ENCODE measurements around the gene CAMKK1.
A peak's percentile ranks its signal among the peaks of the same experiment; 100 is the strongest.

The CAMKK1 gene

DNA sequence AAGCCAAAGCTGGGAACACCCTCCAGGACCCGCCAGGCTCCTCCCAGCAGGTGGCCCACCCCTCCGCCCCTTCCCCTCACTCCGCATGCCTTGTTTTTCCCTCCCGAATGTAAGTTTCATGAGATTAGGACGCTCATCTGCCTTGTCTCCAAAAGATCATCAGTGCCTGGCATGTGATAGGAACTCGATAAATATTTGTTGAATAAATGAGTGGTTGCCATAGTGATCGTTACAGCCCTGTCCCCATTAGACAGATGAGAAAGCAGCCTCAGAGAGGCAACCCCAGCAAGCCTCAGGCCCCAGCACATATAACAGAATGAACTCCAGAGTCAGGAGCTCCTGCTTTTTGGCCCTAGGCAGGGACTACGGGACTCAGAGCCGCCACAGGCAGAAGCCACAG lies 5.0 kb downstream of the CAMKK1 start:
- Histone ChIP-seq H3K9ac (peak overlapping the region in 10 of 11 experiments; percentile 39 to 75 (median 65); a peak in 20 of 22 replicates), H4K20me1 (peaks cover 0 to 27% (median 9%) of the 10 kb centered on the region in 11 experiments; a peak in 12 of 22 replicates), H3K9me3 (replicated peaks in 1 of 11) (no peaks in the 10 kb centered on the region), H3K4me1 (peaks cover 68 to 90% (median 78%) of the 10 kb centered on the region in 10 experiments), H3K27ac (peak overlapping the region in 10 of 11 experiments; percentile 57 to 90 (median 79); a peak in 19 of 22 replicates), H3K4me2 (peak overlapping the region; percentile 91 to 100 (median 99)), H3K4me3 (peak overlapping the region in 3 of 10 experiments; percentile 30 to 62 (median 54); a peak in 6 of 20 replicates), H3K27me3 (peaks cover 0 to 13% (median 9%) of the 10 kb centered on the region in 11 experiments; a peak in 7 of 22 replicates), H3K36me3 (peaks cover 0 to 22% (median 6%) of the 10 kb centered on the region in 11 experiments; a peak in 10 of 22 replicates)
- no peak for TF ChIP-seq Cebpa-rat (IDR thresholded peaks at IDR 0.05)

DNA sequence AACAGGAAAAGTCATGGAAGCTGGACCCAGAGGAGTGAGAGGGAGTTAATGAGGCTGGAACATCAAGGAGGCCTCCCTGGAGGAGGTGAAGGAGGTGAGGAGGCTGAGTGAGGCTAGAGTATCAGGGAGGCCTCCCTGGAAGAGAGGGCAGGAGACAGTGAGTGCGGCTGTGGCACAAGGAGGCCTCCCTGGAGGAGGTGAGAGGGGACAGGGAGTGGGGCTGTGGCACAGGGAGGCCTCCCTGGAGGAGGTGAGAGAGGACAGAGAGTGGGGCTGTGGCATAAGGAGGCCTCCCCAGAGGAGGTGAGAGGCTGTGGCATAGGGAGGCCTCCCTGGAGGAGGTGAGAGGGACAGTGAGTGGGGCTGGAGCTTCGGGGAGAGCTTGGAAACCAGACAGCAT lies 5.5 kb downstream of the CAMKK1 start:
- peak overlapping the region in 8 of 10 experiments; percentile 11 to 62 (median 42); a peak in 12 of 20 replicates for H3K4me3 ChIP-seq
- peaks cover 0 to 11% (median 8%) of the 10 kb centered on the region in 11 experiments; a peak in 7 of 22 replicates for H3K27me3 ChIP-seq
- no peaks in the 10 kb centered on the region for H3K9me3 ChIP-seq (replicated peaks in 1 of 11)
- no peak for TF ChIP-seq Cebpa-rat (IDR thresholded peaks at IDR 0.05)
- H3K9ac ChIP-seq: peak overlapping the region in 10 of 11 experiments; percentile 39 to 75 (median 65); a peak in 21 of 22 replicates
- peaks cover 0 to 27% (median 9%) of the 10 kb centered on the region in 11 experiments; a peak in 12 of 22 replicates for H4K20me1 ChIP-seq
- peaks cover 0 to 27% (median 6%) of the 10 kb centered on the region in 11 experiments; a peak in 10 of 22 replicates for H3K36me3 ChIP-seq
- H3K4me2 ChIP-seq: peak overlapping the region; percentile 91 to 100 (median 99)
- H3K4me1 ChIP-seq: peaks cover 67 to 90% (median 79%) of the 10 kb centered on the region in 10 experiments
- H3K27ac ChIP-seq: peak overlapping the region in 10 of 11 experiments; percentile 57 to 90 (median 79); a peak in 21 of 22 replicates

DNA sequence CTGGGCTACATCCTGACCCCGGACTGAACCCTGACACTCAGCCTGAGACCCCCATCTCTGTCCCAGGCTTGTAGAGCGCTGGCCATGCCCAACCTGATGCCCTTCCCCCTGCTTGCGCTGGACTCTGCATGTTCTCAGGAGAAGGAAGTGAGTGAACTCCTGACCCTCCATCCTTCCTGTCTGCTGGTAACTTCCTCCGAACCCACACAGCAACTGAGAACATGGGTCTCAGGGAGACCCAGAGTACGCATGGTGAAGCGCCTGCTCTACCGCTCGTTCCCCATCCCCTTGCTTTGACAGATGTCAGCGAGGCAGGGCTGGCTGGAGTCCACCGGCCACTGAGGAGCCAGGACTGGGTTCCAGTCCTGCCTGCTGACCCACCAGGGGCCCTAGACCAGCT lies 6.1 kb downstream of the CAMKK1 start:
- H3K27me3 ChIP-seq: peaks cover 0 to 5% (median 2%) of the 10 kb centered on the region in 11 experiments; a peak in 7 of 22 replicates
- TF ChIP-seq Cebpa-rat (IDR thresholded peaks at IDR 0.05): no peak
- H3K27ac ChIP-seq: peak overlapping the region in 10 of 11 experiments; percentile 57 to 90 (median 79); a peak in 21 of 22 replicates
- peak overlapping the region in 10 of 11 experiments; percentile 39 to 75 (median 65); a peak in 21 of 22 replicates for H3K9ac ChIP-seq
- peaks cover 61 to 84% (median 74%) of the 10 kb centered on the region in 10 experiments for H3K4me1 ChIP-seq
- peak overlapping the region; percentile 91 to 100 (median 99) for H3K4me2 ChIP-seq
- H3K36me3 ChIP-seq: peaks cover 0 to 30% (median 6%) of the 10 kb centered on the region in 11 experiments; a peak in 10 of 22 replicates
- H3K9me3 ChIP-seq (replicated peaks in 1 of 11): no peaks in the 10 kb centered on the region
- peak overlapping the region in 8 of 10 experiments; percentile 11 to 62 (median 42); a peak in 13 of 20 replicates for H3K4me3 ChIP-seq
- H4K20me1 ChIP-seq: peaks cover 0 to 24% (median 8%) of the 10 kb centered on the region in 11 experiments; a peak in 12 of 22 replicates

DNA sequence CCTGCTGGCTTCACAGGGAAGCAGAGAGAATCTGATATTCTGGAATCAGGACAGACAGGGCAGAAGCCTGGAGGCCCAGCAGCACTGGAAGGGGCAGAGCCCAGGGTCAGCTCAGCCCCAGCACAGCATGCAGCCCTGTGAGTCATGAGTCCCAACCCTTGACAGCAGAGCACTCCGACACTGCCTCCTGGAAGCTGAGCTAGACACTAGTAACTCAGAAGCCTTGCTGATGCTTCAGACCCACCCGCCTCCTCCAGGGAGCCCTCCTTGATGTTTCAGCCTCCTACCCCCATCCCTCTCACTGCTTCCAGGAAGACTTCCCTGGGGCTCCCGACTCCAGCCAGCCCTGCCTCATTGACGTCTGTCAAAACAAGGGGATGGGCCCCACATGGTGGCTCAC lies 6.9 kb downstream of the CAMKK1 start:
- peaks cover 0 to 30% (median 6%) of the 10 kb centered on the region in 11 experiments; a peak in 10 of 22 replicates for H3K36me3 ChIP-seq
- peak overlapping the region in 7 of 11 experiments; percentile 6 to 71 (median 58); a peak in 3 of 22 replicates for H3K9ac ChIP-seq
- no peak for TF ChIP-seq Cebpa-rat (IDR thresholded peaks at IDR 0.05)
- H3K4me3 ChIP-seq: no peak overlapping the region
- peak overlapping the region; percentile 91 to 100 (median 99) for H3K4me2 ChIP-seq
- H3K27ac ChIP-seq: peak overlapping the region in 8 of 11 experiments; percentile 73 to 90 (median 80); a peak in 14 of 22 replicates
- H3K9me3 ChIP-seq (replicated peaks in 1 of 11): no peaks in the 10 kb centered on the region
- peaks cover 53 to 76% (median 66%) of the 10 kb centered on the region in 10 experiments for H3K4me1 ChIP-seq
- no peaks in the 10 kb centered on the region for H3K27me3 ChIP-seq
- H4K20me1 ChIP-seq: peaks cover 0 to 16% (median 6%) of the 10 kb centered on the region in 11 experiments; a peak in 10 of 22 replicates

DNA sequence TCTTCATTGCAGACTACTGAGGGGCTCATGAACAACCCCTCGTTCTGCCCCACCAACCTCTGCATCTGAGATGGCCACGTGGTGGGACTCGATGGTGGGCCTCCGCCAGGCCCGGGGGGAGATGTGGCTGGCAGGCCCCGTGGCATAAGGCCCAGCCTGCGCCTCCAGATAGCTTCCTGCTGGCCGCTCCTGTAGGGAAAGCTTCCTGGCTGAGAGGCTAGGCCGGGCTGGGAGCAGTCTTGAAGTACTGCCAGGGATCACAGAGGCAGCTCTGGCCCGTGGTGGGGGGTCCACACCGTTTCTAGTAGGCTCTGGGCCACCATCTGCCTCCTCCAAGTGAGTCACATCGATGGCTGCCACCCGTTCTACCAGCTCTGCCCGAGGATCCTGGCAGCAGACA lies 7.6 kb downstream of the CAMKK1 start:
- peaks cover 0 to 30% (median 6%) of the 10 kb centered on the region in 11 experiments; a peak in 10 of 22 replicates for H3K36me3 ChIP-seq
- peak overlapping the region in 4 of 11 experiments; percentile 6 to 68 (median 12); a peak in 4 of 22 replicates for H3K9ac ChIP-seq
- H3K4me3 ChIP-seq: no peak overlapping the region
- no peaks in the 10 kb centered on the region for H3K9me3 ChIP-seq (replicated peaks in 1 of 11)
- peak overlapping the region in 7 of 11 experiments; percentile 32 to 90 (median 81); a peak in 10 of 22 replicates for H3K27ac ChIP-seq
- H3K27me3 ChIP-seq: no peaks in the 10 kb centered on the region
- peak overlapping the region in 7 of 11 experiments; percentile 91 to 100 (median 98); a peak in 13 of 22 replicates for H3K4me2 ChIP-seq
- peaks cover 46 to 69% (median 59%) of the 10 kb centered on the region in 10 experiments for H3K4me1 ChIP-seq
- peaks cover 0 to 9% (median 0%) of the 10 kb centered on the region in 11 experiments; a peak in 9 of 22 replicates for H4K20me1 ChIP-seq
- TF ChIP-seq Cebpa-rat (IDR thresholded peaks at IDR 0.05): no peak

DNA sequence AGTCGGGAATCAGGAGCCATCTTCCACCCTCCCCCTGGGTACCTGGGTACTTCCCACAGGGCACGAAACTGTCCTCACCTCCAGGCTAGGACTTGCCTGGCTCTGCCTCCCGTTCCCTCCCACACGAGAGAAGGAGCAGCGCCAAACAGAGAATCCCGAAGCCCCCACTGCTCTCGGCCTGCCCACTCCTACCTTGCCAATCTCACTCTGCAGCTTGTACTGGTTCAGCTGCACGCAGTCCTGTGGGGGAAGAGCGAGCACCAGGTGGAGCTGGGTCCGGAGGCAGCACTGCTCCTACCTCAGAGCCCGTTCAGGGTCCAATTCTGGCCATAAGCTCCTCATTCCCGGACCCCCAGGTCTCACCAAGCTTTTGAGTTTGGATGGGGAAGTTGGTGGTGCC lies 8.7 kb downstream of the CAMKK1 start:
- no peak for TF ChIP-seq Cebpa-rat (IDR thresholded peaks at IDR 0.05)
- H3K9me3 ChIP-seq (replicated peaks in 1 of 11): no peaks in the 10 kb centered on the region
- H3K36me3 ChIP-seq: peaks cover 0 to 30% (median 6%) of the 10 kb centered on the region in 11 experiments; a peak in 10 of 22 replicates
- H3K27ac ChIP-seq: 0 out of 22 replicates have a peak overlapping the region, but pooled peaks of 1 of the 11 experiments have one; percentile 3
- peaks cover 35 to 65% (median 54%) of the 10 kb centered on the region in 10 experiments for H3K4me1 ChIP-seq
- peaks cover 0 to under 1% (median 0%) of the 10 kb centered on the region in 11 experiments; a peak in 2 of 22 replicates for H4K20me1 ChIP-seq
- H3K9ac ChIP-seq: no peak overlapping the region
- H3K27me3 ChIP-seq: no peaks in the 10 kb centered on the region
- no peak overlapping the region for H3K4me3 ChIP-seq
- H3K4me2 ChIP-seq: peak overlapping the region in 2 of 11 experiments; percentile 7 to 99; a peak in 2 of 22 replicates

DNA sequence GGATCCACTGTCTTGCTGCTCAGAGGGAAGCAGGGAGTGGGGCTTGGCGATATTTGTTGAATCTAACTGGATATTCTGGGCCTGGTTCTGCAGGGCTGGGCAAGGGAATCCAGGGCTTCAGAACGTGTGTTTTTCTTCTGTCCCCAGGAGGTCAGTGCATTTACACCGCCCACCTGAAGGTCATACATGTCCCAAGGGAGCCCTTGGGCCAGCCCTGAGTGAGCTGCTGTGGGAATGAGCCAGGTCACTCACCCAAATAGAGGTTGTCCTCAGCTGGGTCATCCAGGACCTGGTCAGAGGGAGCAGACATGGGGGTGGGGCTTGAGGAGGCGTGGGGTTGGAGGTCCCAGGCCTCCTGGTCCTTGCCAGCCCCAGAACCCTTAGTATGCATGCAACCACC lies 10.6 kb downstream of the CAMKK1 start:
- H3K9me3 ChIP-seq (replicated peaks in 1 of 11): no peaks in the 10 kb centered on the region
- H3K27me3 ChIP-seq: no peaks in the 10 kb centered on the region
- no peak for TF ChIP-seq Cebpa-rat (IDR thresholded peaks at IDR 0.05)
- peaks cover 0 to 32% (median 6%) of the 10 kb centered on the region in 11 experiments; a peak in 10 of 22 replicates for H3K36me3 ChIP-seq
- H3K27ac ChIP-seq: 0 out of 22 replicates have a peak overlapping the region, but pooled peaks of 1 of the 11 experiments have one; percentile 28
- H3K4me2 ChIP-seq: no peak overlapping the region
- no peak overlapping the region for H3K9ac ChIP-seq
- H4K20me1 ChIP-seq: no peaks in the 10 kb centered on the region; a peak in 1 of 22 replicates
- H3K4me1 ChIP-seq: peaks cover 16 to 48% (median 38%) of the 10 kb centered on the region in 10 experiments
- no peak overlapping the region for H3K4me3 ChIP-seq

DNA sequence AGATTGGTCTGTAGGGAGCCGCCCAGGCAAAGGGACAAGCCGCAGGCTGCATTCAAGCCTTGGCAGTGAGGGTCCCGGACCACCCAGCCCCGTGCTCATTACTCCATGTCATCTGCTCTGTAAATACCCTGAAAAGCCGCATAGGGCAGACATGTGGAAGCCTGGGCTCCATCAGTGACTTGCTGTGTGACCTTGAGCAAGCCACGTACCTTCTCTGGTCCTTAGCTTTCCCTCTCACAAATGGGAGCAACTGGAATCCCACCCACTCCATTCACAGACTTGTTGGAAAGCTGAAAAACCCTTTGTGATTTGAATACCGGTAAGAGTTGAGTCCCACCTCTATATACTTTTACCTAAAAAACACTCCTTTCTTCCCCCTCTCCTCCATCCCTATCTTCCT lies 11.9 kb downstream of the CAMKK1 start:
- Histone ChIP-seq H4K20me1 (no peaks in the 10 kb centered on the region), H3K9me3 (replicated peaks in 1 of 11) (no peaks in the 10 kb centered on the region), H3K4me3 (no peak overlapping the region), H3K36me3 (peaks cover 0 to 44% (median 10%) of the 10 kb centered on the region in 11 experiments; a peak in 14 of 22 replicates), H3K9ac (no peak overlapping the region), H3K4me1 (peaks cover 3 to 35% (median 25%) of the 10 kb centered on the region in 10 experiments), H3K27me3 (no peaks in the 10 kb centered on the region), H3K27ac (no peak overlapping the region), H3K4me2 (no peak overlapping the region)
- no peak for TF ChIP-seq Cebpa-rat (IDR thresholded peaks at IDR 0.05)

Measured in BLaER1 treated with 17β-estradiol and CSF1 and Interleukin-3, amounts not matched to agents 10 nM and 100 nM (cell line).